Effector CD4-positive, alpha-beta T cell (primary cell): ENCODE data around the gene SLC12A7.

Experiments
- DNase-seq: peaks from one replicate; pipeline ENCODE4 v3.0.0-alpha.2; 2020

Gene SLC12A7

DNA sequence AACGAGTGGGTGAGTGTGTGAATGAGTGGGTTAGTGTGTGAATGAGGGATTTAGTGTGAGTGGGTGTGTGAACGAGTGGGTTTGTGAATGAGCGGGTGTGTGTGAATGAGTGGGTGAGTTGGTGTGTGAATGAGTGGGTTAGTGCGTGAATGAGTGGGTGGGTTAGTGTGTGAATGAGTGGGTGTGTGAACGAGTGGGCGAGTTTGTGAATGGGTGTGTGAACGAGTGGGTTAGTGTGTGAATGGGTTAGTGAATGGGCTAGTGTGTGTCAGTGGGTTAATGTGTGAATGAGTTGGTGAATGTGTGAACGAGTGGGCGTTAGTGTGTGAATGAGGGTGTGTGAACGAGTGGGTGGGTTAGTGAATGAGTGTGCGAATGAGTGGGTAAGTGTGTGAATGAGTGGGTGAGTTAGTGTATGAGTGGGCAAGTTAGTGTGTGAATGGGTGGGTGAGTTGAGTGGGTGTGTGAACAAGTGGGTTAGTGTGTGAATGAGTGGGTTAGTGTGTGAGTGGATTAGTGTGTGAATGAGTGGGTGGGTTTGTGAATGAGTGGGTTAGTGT is 63.6 kb downstream of the SLC12A7 start:
- DNase-seq, result no peak

DNA sequence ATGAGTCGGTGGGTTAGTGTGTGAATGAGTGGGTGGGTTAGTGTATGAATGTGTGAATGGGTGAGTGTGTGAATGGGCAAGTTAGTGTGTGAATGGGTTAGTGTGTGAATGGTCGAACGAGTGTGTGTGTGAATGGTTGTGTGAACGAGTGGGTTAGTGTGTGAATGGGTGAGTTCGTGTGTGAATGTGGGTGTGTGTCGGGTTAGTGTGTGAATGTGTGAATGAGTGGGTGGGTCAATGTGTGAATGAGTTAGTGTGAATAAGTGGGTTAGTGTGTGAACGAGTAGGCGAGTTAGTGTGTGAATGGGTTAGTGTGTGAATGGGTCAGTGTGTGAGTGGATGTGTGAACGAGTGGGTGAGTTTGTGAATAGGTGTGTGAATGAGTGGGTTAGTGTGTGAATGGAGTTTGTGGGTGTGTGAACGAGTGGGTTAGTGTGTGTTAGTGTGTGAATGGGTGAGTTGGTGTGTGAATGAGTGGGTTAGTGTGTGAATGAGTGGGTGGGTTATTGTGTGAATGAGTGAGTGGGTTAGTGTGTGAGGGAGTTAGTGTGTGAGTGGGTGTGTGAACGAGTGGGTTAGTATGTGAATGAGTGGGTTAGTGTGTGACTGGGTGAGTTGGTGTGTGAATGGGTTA is 64.4 kb downstream of the SLC12A7 start:
- DNase-seq, result peak; percentile 0

DNA sequence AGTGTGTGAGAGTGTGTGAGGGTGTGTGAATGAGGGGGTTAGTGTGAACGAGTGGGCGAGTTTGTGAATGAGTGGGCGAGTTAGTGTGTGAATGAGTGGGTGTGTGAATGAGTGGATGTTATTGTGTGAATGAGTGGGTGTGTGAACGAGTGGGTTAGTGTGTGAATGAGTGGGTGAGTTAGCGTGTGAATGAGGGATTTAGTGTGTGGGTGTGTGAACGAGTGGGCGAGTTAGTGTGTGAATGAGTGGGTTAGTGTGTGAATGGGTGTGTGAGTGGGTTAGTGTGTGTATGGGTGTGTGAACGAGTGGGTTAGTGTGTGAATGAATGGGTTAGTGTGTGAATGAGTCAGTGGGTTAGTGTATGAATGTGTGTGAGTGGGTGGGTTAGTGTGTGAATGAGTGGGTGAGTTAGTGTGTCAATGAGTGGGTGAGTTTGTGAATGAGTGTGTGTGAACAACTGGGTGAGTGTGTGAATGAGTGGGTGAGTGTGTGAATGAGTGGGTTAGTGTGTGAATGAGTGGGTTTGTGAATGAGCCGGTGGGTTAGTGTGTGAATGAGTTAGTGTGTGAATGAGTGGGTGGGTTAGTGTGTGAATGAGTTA is 65.8 kb downstream of the SLC12A7 start:
- DNase-seq, result no peak

DNA sequence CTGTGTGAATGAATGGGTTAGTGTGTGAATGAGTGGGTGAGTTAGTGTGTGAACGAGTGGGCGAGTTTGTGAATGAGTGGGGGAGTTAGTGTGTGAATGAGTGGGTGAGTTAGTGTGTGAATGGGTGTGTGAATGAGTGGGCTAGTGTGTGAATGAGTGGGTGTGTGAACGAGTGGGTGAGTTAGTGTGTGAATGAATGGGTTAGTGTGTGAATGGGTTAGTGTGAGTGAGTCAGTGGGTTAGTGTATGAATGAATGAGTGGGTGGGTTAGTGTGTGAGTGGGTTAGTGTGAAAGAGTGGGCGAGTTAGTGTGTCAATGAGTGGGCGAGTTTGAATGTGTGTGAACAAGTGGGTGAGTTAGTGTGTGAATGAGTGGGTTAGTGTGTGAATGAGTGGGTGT is 67.7 kb downstream of the SLC12A7 start:
- no peak for DNase-seq

DNA sequence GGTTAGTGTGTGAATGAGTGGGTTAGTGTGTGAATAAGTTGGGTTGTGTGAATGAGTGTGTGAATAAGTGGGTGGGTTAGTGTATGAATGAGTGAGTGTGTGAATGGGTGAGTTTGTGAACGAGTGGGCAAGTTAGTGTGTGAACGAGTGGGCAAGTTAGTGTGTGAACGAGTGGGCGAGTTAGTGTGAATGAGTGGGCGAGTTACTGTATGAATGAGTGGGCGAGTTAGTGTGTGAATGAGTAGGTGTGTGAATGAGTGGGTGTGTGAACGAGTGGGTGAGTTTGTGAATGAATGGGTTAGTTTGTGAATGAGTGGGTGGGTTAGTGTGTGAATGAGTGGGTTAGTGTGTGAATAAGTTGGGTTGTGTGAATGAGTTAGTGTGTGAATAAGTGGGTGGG is 68.5 kb downstream of the SLC12A7 start:
- DNase-seq, result no peak

DNA sequence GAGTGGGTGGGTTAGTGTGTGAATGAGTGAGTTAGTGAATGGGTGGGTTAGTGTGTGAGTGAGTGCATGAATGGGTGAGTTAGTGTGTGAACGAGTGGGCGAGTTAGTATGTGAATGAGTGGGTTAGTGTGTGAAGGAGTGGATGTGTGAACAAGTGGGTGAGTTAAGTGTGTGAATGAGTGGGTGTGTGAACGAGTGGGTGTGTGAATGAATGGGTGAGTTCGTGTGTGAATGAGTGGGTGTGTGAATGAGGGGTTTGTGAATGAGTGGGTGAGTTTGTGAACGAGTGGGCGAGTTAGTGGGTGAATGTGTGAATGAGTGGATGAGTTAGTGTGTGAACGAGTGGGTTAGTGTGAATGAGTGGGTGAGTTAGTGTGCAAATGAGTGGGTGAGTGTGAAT is 69.2 kb downstream of the SLC12A7 start:
- no peak for DNase-seq

DNA sequence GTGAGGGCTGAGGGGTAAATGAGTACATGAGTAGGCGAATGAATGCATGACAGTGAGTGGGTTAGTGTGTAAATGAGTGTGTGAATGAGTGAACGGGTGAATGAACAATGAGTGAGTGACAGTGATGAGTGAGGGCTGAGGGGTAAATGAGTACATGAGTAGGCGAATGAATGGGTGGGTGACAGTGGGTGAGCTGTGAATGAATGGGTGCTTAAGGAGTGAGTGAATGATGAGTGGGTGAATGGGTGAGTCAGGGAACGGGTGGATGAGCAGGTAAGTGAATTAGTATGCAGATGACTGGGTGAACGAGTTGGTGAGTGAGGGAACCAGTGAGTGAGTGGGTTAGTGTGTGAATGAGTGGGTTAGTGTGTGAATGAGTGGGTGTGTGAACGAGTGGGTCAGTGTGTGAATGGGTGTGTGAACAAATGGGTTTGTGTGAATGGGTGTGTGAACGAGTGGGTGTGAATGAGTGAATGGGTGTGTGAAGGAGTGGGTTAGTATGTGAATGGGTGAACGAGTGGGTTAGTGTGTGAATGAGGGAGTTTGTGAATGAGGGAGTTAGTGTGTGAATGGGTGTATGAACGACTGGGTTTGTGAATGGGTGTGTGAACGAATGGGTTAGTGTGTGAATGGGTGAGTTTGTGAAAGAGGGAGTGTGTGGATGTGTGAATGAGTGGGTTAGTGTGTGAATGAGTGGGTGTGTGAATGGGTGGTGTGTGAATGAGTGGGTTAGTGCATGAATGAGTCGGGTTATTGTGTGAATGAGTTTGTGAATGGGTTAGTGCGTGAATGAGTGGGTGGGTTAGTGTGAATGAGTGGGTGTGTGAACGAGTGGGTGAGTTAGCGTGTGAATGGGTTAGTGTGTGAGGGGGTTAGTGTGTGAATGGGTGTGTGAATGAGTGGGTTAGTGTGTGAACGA is 70.4 kb downstream of the SLC12A7 start:
- DNase-seq, result no peak

DNA sequence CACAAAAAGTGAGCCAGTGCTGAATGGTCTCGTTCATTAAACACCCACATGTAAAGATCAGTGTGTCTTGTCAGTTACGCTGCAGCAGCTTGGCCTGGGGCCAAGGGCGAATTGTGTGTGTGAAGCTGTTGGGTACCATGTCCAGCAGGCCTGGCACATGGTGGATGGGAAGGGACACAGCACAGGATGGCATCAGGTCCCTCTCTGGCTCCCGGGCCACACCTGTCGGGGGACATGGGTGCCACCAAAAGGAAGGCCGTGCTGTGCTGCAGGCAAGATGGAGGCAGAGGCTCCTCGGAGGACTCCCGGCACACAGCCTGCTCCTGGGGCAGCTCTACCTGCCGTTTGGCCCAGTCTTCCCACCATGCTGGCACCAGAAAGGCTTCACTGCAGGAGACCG is 71.3 kb downstream of the SLC12A7 start:
- no peak for DNase-seq

DNA sequence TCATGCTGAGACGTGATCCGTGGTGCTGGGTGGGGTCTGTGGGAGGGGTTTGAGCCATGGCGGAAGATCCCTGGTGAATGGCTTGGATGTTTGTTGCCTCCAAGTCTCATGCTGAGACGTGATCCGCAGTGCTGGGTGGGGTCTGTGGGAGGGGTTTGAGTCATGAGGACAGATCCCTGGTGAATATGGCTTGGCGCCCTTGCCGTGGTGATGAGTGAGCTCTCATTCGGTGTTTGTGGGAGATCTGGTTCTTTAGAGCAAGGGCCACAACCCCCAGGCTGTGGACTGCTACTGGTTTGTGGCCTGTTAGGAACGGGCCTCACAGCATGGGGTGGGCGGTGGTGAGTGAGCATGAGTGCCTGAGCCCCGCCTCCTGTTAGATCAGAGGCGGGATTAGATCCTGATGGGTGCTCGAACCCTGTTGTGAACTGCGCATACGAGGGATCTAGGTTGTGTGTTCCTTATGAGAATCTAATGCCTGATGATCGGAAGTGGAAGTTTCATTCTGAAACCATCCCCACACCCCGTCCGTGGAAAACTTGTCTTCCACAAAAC is 72.1 kb downstream of the SLC12A7 start:
- no peak for DNase-seq

DNA sequence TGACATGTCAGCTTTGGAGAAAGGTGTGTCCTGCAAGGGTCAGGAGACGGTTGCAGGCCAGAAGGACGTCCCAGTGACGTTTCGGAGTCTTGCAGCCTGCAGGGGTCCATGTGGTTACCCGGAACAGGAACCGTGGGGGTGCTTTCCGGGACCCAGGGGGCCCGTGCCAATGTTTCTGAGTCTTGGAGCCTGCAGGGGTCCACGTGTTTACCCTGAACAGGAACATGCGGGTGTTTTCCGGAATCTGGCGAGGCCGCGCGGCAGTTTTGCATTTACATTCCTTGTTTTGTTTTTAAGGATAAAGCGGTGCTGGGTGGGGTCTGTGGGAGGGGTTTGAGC is 72.7 kb downstream of the SLC12A7 start:
- DNase-seq, result peak; percentile 1

DNA sequence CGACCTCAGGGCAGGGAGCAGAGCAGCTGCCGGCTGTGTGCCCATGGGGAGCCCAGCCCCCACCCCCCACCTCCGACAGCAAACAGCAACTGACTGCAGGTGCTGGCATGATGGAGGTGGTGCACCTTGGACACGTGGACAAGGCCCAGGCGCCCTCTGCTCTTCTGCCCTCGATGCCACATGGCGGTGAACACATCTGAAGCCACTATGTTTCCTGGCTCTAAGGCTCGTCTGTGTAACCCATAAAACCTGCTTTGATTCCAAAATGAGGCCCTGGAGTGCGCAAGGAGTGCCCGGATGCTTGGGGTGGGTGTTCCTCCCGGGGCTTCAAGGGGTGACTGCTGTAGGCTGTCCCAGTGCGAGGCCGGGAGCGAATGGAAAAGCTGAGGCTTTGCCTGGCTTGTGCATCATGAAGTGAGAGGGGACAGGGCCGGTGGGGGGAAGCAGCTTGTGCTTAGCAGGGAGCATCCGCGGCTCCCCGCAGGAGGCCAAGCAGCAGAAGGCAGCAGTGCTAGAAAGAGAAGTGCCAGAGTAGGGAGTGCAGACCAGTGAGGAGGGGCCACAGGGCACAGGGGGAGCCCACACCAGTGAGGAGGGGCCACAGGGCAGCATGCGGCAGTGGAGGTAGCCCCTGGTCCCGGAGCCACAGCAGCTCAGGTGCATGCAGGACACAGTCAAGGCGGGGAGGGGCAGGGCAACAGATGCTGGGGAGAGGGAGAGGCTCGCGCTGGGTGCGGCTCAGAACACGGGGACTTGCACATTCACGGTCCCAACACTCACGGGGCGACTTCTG is 73.2 kb downstream of the SLC12A7 start:
- no peak for DNase-seq

DNA sequence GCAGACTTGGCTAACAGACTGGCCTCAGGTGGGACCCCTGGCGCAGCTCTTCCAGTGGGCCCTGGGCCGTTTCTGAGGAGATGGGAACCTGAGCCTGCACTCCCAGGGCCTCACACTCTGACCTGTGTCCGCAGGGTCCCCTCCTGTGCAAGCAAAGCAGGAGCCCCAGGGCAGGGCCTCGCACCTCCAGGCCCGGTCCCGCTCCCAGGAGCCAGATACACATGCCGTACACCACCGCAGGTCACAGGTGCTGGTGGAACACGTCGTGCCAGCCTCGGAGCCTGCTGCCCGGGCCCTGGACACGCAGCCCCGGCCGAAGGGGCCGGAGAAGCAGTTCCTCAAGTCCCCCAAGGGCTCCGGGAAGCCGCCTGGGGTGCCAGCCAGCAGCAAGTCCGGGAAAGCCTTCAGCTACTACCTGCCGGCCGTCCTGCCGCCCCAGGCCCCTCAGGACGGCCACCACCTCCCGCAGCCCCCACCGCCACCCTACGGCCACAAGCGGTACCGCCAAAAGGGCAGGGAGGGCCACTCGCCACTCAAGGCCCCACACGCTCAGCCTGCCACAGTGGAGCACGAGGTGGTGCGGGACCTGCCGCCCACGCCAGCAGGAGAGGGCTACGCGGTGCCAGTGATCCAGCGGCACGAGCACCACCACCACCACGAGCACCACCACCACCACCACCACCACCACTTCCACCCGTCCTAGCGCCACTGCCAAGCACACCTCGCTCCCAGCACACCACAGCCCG is 74.0 kb downstream of the SLC12A7 start:
- DNase-seq, result no peak

DNA sequence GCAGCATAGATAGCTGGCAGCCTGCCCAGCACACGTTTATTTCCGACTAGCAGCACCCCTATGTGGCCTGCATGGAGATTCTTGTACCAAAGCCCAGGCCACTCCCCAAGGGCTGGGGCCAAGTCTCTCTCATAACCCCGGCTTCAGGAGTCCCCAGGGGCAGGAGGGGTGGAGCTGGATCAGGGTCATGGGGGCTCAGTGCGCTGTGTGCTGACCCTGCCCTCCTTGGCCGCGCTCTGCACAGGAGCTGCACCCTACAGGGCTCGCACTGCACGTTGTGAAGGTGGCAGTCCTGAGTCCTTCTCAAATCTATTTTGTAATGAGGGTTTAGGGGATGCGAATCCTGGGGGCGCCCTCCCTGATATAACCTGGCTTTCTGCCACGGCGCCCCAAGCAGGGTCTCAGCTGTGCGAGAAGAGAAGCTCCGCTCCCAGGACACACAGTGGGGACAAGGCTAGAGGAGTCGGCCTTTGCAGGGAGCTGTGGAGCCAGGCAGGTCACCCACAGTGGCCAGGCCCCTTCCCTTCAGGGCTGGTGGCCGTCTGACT is 74.7 kb downstream of the SLC12A7 start:
- no peak for DNase-seq

DNA sequence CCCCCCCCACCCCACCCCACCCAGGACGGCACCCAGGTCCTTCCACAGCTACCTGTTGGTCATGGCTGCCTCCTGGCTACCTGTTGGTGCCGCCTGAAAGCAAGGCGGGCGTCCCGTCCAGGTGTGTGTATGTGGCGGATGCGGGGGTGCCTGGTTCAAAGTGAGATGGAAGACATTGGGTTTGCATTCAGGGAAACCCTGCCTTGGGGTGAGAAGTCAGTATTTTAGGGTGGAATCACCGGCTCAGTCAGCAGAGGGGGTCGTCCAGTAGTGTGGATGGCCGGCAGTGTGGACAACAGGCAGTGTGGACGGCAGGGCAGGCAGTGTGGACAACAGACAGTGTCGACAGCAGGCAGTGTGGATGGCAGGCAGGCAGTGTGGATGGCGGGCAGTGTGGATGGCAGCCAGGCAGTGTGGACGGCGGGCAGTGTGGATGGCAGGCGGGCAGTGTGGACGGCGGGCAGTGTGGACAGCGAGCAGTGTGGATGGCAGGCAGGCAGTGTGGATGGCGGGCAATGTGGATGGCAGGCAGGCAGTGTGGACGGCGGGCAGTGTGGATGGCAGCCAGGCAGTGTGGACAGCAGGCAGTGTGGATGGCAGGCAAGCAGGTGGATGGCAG is 75.2 kb downstream of the SLC12A7 start:
- DNase-seq, result no peak

DNA sequence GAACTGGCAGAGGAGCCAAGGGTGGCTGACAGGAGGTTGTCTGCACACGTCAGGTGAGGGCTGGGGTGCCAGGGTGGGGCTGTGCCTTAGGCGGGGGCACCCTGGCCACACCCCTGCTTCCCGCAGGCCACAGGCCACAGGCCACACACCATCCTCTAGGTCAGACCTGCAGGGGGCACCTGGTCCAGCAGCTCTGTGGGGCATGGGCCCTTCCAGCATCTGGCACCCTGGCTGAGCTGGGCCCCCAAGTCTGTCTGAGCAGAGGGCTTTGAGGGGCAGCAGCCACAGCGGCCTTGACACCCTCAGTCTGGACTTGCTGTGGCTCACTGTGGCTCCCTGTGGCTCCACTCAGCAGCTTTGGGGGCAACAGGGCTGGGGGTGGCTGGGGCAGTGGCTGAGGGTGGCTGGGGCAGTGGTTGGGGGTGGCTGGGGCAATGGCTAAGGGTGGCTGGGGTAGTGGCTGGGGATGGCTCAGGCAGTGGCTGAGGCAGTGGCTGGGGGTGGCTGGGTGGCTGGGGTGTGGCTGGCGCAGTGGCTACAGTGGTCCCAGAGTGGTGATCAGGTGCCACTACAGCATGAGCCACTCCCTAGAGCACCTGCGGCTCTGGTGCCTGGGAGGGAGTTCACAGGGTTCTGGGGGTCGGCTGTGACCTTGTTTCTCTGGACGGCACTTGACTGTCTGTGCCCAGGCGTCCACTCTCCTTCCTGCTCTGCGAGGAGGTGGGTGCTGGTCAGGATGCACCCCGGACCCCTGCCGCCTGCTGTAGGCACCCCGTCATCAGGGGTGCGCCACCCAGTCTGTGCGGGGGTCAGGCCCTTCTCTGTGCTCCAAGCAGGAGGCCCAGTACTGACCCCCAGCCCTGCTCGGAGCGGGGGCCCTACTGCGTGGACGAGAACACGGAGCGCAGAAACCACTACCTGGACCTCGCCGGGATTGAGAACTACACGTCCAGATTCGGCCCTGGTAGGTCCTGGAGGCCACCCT is 76.2 kb downstream of the SLC12A7 start:
- no peak for DNase-seq

DNA sequence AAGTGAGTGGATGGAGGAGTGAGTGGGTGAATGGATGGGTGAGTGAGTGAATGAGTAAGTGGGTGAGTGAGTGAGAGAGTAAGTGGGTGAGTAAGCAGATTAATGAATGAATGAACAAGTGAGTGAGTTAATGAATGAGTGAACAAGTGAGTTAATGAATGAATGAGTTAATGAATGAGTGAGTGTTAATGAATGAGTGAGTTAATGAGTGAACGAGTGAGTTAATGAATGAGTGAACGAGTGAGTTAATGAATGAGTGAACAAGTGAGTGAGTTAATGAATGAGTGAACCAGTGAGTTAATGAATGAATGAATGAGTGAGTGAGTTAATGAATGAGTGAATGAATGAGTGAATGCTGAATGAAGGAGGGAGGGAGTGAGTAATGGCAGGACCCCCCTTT is 76.9 kb downstream of the SLC12A7 start:
- no peak for DNase-seq

DNA sequence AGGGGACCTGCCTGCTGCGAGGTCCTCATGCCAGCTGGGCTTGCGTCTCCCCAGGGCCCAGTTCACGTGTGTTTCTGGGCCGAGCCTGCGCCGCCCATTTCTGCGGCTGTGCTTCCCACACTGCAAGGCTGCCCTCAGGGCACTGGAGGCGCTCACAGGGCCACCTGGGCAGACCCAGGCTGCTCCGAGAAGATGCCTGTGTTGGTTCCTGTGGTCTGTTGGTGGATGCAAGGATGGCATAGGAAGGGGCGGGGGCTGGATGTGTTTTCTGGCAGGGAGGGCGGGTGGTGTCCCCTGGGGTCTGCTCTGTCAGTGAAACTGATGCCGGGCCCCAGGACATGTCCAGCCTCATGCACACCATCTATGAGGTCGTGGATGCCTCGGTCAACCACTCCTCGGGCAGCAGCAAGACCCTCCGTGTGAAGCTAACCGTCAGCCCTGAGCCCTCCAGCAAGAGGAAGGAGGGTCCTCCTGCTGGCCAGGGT is 77.4 kb downstream of the SLC12A7 start:
- DNase-seq, result no peak

DNA sequence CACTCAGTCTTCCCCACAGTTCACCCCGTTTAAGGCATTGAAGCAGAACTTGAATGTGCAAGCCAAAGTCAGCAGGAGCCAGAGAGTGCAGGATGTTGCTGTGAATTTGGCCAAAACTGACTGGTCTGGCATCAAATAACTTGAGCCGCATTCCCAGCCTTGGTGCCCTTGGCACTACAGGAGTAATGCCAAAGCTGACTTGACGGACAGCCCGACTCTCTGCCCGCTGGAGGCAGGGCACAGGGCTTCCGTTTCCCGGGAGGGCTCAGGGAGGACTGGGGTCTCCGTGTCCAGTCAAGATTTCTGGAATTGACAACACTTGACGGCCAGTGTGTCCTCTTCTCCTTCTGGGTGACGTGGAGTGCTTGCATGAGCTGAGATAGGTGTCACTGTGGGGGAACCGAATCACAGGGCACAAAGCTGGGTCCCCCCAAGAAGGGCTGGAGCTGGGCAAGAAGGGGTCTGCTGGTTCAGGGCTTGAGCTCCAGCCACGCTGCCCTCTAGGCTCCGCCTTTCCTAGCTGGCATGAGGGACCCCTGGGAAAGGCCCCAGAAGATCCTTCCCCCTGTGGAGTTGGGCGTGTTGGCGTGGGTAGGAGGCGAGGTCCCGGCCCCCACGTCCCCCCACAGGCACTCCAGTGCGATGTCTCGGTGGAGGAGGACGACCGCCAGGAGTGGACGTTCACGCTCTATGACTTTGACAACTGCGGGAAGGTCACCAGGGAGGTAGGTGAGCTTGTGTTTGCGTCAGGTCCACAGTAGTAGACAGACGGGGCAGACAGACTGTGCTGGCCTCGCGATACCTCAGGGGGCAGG is 78.0 kb downstream of the SLC12A7 start:
- no peak for DNase-seq

DNA sequence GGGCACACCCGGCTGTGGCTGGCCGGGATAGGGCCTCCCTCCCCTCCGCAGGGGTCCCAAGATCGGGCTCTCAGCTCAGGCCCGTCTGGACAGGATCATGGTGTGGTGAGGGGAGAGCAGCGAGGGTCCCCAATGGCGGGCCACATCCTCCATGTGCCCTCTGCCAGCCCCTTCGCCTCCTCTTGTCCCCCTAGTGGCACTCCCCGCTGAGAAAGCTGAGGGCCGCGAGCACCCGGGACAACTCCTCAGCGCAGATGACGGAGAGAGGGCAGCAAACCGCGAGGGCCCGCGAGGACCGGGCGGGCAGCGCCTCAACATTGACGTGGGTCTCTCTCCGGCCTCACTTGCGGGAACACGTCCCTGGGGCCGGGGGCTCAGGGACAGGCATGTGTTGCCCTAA is 78.7 kb downstream of the SLC12A7 start:
- DNase-seq, result no peak
